Psoas muscle (tissue), 8 donors: ENCODE data around the gene GALNT9. TPM values are rescaled to one million over a fixed set of nuclear protein-coding genes. Genes with fewer than 3 reads are reported as not detected.

Source experiments
- ATAC-seq, 4 donors: fragments of 200-7000 bp; cut with Tn5 transposase; one replicate each; pipeline ENCODE4 v1.9.1; 2020; ENCODE audit warnings: moderate library complexity in 3 of 4, mild to moderate bottlenecking in 2 of 4
- DNase-seq, 2 donors: peaks; one replicate each; pipeline ENCODE4 v3.0.0-alpha.2; 2020
- H3K27ac ChIP-seq: fragments of 200-600 bp; one replicate; pipeline ENCODE4 v1.8.0; 2022
- H3K27me3 ChIP-seq, 3 donors: fragments of 200-600 bp in 1 of 3; one replicate each; pipeline versions ENCODE4 v1.6.1 to v1.8.0; 2013 to 2022; ENCODE audit warnings: low read length in 2 of 3, mild to moderate bottlenecking in 2 of 3, moderate library complexity in 1 of 3; ENCODE audit not compliant: insufficient read depth in 3 of 3
- H3K36me3 ChIP-seq, 2 donors: fragments of 200-600 bp in 1 of 2; one replicate each; pipeline versions ENCODE4 v1.6.1 to v1.8.0; 2013 to 2022; ENCODE audit warnings: low read depth in 1 of 2, mild to moderate bottlenecking in 1 of 2, moderate library complexity in 1 of 2; ENCODE audit not compliant: insufficient read depth in 1 of 2
- H3K4me1 ChIP-seq: fragments of 200-600 bp; one replicate; pipeline ENCODE4 v1.8.0; 2022
- H3K4me3 ChIP-seq: fragments of 200-600 bp; one replicate; pipeline ENCODE4 v1.8.0; 2022; ENCODE audit warnings: mild to moderate bottlenecking
- H3K9me3 ChIP-seq: fragments of 200-600 bp; one replicate; pipeline ENCODE4 v1.8.0; 2022
- WGBS, 3 donors: extraction: QIAGEN DNeasy Blood & Tissue Kit; methylation state at CpG; one replicate each; pipeline versions ENCODE4 v1.1.6 to v1.1.7; 2013; 5-methylcytosine and 5-hydroxymethylcytosine counted together
- intact Hi-C, 2 donors: fragments of 100-400 bp; cut with DNase I; formaldehyde crosslinking; loops; one replicate each; pipeline versions ENCODE4 v1.11.0 to v1.14.2; 2022
- polyA plus RNA-seq, 3 donors: library from polyadenylated mRNA; stranded (reverse); fragments of 200-250 nt; gene quantifications; one replicate each; pipeline ENCODE4 v1.2.3, GENCODE V29; 2013
- total RNA-seq, 4 donors: library from RNA; stranded (reverse); fragmentation: NEBNext Ultra II Directional in 2 of 4; extraction: Animal tissue kit (Norgen Biotek cat#: 25700) in 2 of 4; gene quantifications; one replicate each; pipeline versions ENCODE4 v1.2.1 to v1.2.4, GENCODE V29; 2021 to 2023
- TF ChIP-seq, protein P1 (sequence below): fragments of 200-600 bp; IDR thresholded peaks from one replicate; pipeline ENCODE4 v1.8.0; 2022; ENCODE audit warnings: antibody characterized with exemption
- donor health status: healthy with polysubstance abuse.
- donor health status: DM: no; HTN: no; CAD: no; lungs with moderate emphysema.
- donor health status: Bipolar disorder and iron deficiency.
- donor health status: healthy.
- donor health status: DM: yes; HTN: yes; CAD: no.
- donor health status: DM: no; HTN: no; CAD: no.
- donor health status: DM: no; HTN: no; CAD: no.
- donor health status: DM: yes; HTN: yes; CAD: no.

GALNT9 gene
- total and polyA plus RNA-seq, 7 donors, result 0.01 to 0.21 (median 0.08) TPM; not detected in 4

DNA sequence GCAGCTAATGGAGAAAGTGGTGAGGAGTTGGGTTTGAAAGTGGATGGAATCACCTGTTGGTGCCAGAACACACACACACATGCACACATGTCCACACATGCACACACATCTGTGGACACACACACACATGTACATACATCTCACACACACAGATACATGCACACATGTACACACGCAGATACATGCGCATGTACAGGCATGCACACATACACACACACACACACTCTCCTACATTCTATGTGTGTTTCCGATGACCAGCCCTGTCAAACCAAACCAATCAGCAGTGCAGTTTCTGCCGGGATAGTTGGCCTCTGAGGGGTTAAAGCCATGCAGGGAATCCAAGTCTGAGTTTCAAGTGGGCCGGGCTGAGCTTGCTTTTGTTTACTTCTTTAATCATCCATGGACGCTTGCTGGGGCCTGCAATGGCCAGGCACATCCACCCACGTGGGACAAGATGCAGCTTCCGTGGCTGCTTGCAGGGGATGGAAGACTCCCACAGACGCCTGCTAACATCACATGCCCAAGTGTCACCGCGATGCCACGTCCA is 52.5 kb downstream of the GALNT9 start:
- DNase-seq (no peak), ATAC-seq (no peak)
- TF ChIP-seq, protein P1, sequence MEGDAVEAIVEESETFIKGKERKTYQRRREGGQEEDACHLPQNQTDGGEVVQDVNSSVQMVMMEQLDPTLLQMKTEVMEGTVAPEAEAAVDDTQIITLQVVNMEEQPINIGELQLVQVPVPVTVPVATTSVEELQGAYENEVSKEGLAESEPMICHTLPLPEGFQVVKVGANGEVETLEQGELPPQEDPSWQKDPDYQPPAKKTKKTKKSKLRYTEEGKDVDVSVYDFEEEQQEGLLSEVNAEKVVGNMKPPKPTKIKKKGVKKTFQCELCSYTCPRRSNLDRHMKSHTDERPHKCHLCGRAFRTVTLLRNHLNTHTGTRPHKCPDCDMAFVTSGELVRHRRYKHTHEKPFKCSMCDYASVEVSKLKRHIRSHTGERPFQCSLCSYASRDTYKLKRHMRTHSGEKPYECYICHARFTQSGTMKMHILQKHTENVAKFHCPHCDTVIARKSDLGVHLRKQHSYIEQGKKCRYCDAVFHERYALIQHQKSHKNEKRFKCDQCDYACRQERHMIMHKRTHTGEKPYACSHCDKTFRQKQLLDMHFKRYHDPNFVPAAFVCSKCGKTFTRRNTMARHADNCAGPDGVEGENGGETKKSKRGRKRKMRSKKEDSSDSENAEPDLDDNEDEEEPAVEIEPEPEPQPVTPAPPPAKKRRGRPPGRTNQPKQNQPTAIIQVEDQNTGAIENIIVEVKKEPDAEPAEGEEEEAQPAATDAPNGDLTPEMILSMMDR, result no peak
- Histone ChIP-seq H3K4me3 (no peak overlapping the region), H3K36me3 (no peaks in the 10 kb centered on the region), H3K27ac (no peak overlapping the region), H3K9me3 (no peaks in the 10 kb centered on the region), H3K4me1 (no peaks in the 10 kb centered on the region), H3K27me3 (peaks cover 0 to 91% (median 24%) of the 10 kb centered on the region in 3 donors)
- 38 to 45% (median 44%) methylated on average over 12 of the region's 12 CpGs for WGBS, 3 donors
- intact Hi-C loops, result no loop called here

DNA sequence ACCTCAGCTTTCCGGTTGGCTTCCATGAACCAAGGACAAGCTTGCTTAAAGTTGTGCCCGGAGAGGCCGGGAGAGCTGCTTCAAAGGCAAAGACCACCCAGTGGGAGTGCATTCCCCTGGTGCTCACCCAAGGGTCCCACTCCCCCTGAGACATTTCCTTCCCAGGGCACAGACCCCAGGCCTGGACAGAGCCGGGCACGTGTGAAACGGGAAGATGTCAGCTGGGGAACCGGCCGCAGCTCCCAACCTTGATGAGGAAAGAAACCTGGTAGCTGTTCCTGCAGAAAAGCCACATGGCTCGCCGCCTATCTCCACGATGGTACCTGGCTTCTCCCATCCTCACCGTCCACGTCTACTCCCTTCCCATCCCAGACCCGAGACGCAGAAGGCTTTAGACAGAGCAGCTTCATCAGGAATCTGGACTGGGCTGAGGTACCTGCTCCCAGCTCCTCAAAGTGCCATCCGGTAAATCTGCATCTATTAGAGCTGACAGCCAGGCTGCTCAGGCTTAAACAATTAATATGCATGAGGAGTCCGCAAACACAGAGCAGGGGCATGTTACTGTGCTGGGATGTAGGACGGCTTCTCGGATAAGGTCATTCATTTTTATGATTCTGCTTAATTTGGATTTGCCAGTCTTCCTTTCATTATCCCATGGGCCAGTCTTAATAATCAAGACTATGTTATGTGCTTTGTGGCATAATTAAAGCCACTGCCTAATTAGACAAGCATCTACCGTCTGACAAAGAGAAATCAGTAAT is 53.1 kb downstream of the GALNT9 start:
- no peak for ATAC-seq
- H3K36me3 ChIP-seq, result no peaks in the 10 kb centered on the region
- no peak overlapping the region for H3K27ac ChIP-seq
- intact Hi-C loops, result no loop called here
- TF ChIP-seq, protein P1, result no peak
- peaks cover 0 to 93% (median 24%) of the 10 kb centered on the region in 3 donors for H3K27me3 ChIP-seq
- no peaks in the 10 kb centered on the region for H3K9me3 ChIP-seq
- no peak overlapping the region for H3K4me3 ChIP-seq
- WGBS, 3 donors, result 86 to 92% (median 89%) methylated on average over 20 of the region's 20 CpGs
- peak in 1 of 2 donors; percentile 4 for DNase-seq
- no peaks in the 10 kb centered on the region for H3K4me1 ChIP-seq

DNA sequence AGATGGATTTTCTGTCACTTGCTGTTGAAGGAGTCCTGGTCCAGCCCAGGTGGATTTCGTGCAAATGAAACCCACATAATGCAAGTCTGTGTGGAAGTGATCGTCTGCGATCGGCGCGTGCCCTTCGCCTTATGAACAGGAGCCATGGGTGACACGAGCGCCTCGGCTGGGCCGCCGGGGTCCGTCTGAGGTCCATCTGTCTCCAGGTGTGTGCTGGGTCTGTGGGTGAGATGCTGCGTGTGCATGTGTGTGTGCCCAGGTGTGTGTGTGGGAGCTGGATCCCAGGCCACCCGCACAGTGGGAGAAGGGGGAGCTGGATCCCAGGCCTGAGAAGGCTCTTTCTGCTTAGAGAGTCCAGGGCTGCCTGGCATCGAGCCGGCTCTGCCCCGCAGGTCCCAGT is 53.8 kb downstream of the GALNT9 start:
- Histone ChIP-seq H3K36me3 (no peaks in the 10 kb centered on the region), H3K4me1 (no peaks in the 10 kb centered on the region), H3K27me3 (peaks cover 0 to 93% (median 24%) of the 10 kb centered on the region in 3 donors), H3K27ac (no peak overlapping the region), H3K4me3 (no peak overlapping the region), H3K9me3 (no peaks in the 10 kb centered on the region)
- DNase-seq (peak in 1 of 2 donors; percentile 7), ATAC-seq (no peak)
- intact Hi-C loops, result no loop called here
- WGBS, 3 donors, result 87 to 92% (median 91%) methylated on average over 18 of the region's 18 CpGs
- TF ChIP-seq, protein P1, result no peak

DNA sequence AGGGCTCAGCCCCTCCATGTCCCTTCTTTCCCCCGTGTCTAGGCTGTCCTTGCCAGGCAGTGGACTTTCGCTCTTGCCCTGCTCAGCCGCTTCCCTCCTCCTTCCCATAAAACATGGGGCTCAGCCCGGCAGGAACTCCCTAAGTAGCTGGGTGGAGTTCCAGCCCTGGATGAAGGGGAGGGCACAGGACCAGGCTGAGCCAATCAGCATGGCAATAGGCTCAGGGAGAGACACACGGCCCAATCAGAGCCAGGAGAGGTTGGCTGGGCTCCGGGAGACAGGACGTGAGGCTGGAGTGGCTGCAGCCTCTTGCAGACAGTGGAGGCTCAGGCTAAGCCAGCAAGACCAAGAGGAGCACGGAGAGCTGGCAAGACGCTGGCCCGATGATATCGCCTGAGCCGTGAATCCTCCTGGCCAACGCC is 54.3 kb downstream of the GALNT9 start:
- H3K27me3 ChIP-seq, result peaks cover 0 to 94% (median 24%) of the 10 kb centered on the region in 3 donors
- ATAC-seq (no peak), DNase-seq (no peak)
- TF ChIP-seq, protein P1, result no peak
- H3K4me3 ChIP-seq, result no peak overlapping the region
- WGBS, 3 donors, result 21 to 34% (median 23%) methylated on average over 13 of the region's 13 CpGs
- H3K36me3 ChIP-seq, result no peaks in the 10 kb centered on the region
- H3K27ac ChIP-seq, result no peak overlapping the region
- H3K9me3 ChIP-seq, result no peaks in the 10 kb centered on the region
- no peaks in the 10 kb centered on the region for H3K4me1 ChIP-seq
- intact Hi-C loops, result no loop called here
